ENCODE data around the gene P2RY6.

DNA sequence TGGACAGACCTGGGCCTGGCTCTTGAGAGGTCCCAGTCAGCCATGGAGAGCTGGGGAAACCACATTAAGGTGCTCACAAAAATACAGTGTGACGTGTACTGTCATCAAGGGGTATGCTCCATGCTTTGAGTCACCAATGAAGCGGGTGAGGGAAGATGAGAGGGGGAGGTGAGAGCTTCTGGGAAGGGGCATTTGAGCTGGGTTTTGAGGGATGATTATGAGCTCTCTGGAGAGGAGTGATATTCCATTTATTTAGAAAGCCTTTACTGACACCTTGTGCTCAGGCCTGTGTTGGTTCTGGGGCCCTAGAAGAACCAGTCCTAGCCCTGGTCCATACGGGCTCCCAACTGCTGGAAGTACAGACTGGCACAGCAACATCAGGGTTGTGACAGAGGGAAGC, 25.6 kb downstream of the P2RY6 start:
- no peak for TF ChIP-seq CEBPB (IDR thresholded peaks at IDR 0.05)
- TF ChIP-seq, protein P1, sequence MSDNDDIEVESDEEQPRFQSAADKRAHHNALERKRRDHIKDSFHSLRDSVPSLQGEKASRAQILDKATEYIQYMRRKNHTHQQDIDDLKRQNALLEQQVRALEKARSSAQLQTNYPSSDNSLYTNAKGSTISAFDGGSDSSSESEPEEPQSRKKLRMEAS (IDR thresholded peaks at IDR 0.05), result no peak
- no peak for TF ChIP-seq EP300 (IDR thresholded peaks at IDR 0.05; ENCODE audit: borderline replicate concordance)
- TF ChIP-seq RAD21 (IDR thresholded peaks at IDR 0.05; ENCODE audit: low read depth), result no peak
- TF ChIP-seq CREB1 (IDR thresholded peaks at IDR 0.05; ENCODE audit: low read depth), result no peak
- TF ChIP-seq EGR1 (IDR thresholded peaks at IDR 0.05), result no peak
- TF ChIP-seq NFIC (IDR thresholded peaks at IDR 0.05), result no peak

Data from Ishikawa (cell line).